HepG2 (cell line): ENCODE data around the gene PIP4K2B. TPM values are rescaled to one million over a fixed set of nuclear protein-coding genes. Genes with fewer than 3 reads are reported as not detected.

Experiments
- ATAC-seq: fragments of 200-7000 bp; cut with Tn5 transposase; 3 replicates; pipeline ENCODE4 v1.9.1; 2020; ENCODE audit warnings: mild to moderate bottlenecking, moderate library complexity
- BruUV-seq: library from RNA; stranded (reverse); fragments of 400-500 nt; replicated peaks from 2 replicates; lab custom pipeline; 2021; lab: Mats Ljungman, UMichigan
- CTCF ChIA-PET: fragments of 300-600 bp; formaldehyde crosslinking; extraction: SDS; loops from one replicate; lab custom pipeline; 2021; ENCODE audit warnings: low total read pairs, inconsistent platforms, low intra/inter-chr PET ratio; lab: Yijun Ruan, JAX
- POLR2A ChIA-PET: fragments of 350-600 bp; sonication (Branson Sonifier 250); formaldehyde crosslinking; loops from one replicate; lab custom pipeline; 2020; ENCODE audit warnings: antibody characterized with exemption, inconsistent platforms; lab: Yijun Ruan, JAX
- DNase-seq: peaks from one replicate; pipeline ENCODE4 v3.0.0-alpha.2; 2015; ENCODE audit warnings: low spot score
- FAIRE-seq: peaks from 3 replicates; lab custom pipeline; 2011; peaks lifted over from hg19 to GRCh38; lab: Jason Lieb, UNC
- H2AFZ ChIP-seq: one replicate; pipeline ENCODE4 v1.6.1; 2011; ENCODE audit warnings: low read length, inconsistent platforms
- H3K27ac ChIP-seq: fragments of 300-600 bp; 3 replicates; pipeline ENCODE4 v1.8.0; 2011; ENCODE audit warnings: mixed run types, mild to moderate bottlenecking, mixed read lengths, low read length, inconsistent platforms; ENCODE audit not compliant: insufficient read depth; ENCODE audit errors: extremely low read length
- H3K27me3 ChIP-seq, 2 experiments: fragments of 200-600 bp in 1 of 2; 2 replicates in 1 of 2; 3 replicates in 1 of 2; pipeline versions ENCODE4 v1.6.0 to v1.8.0; 2011; ENCODE audit warnings: low read length in 2 of 2, mild to moderate bottlenecking in 2 of 2, moderate library complexity in 2 of 2, inconsistent platforms in 1 of 2; ENCODE audit not compliant: insufficient read depth in 2 of 2, control insufficient read depth in 1 of 2
- H3K36me3 ChIP-seq, 2 experiments: fragments of 200-600 bp in 1 of 2; replicated peaks in 1 of 2; 2 replicates in 1 of 2; 3 replicates in 1 of 2; pipeline versions ENCODE4 v1.5.1 to v1.8.0; 2011; ENCODE audit warnings: low read length in 2 of 2, inconsistent platforms in 1 of 2; ENCODE audit not compliant: insufficient read depth in 2 of 2, control insufficient read depth in 1 of 2
- H3K4me1 ChIP-seq: 2 replicates; pipeline ENCODE4 v1.5.1; 2012; ENCODE audit warnings: low read length, inconsistent platforms; ENCODE audit not compliant: insufficient read depth
- H3K4me2 ChIP-seq: 2 replicates; pipeline ENCODE4 v1.6.0; 2011; ENCODE audit warnings: low read depth, low read length, inconsistent platforms
- H3K4me3 ChIP-seq, 3 experiments: fragments of 200-600 bp in 1 of 3; sonication (generic), shearing (Covaris generic) in 1 of 3; replicated peaks in 1 of 3; 2 replicates each; pipeline ENCODE4 v1.5.1; 2011 to 2016; ENCODE audit warnings: low read length in 3 of 3, inconsistent platforms in 2 of 3, low read depth in 2 of 3, mild to moderate bottlenecking in 2 of 3, control low read depth in 1 of 3, mixed read lengths in 1 of 3; ENCODE audit not compliant: insufficient read depth in 1 of 3
- H3K79me2 ChIP-seq: one replicate; pipeline ENCODE4 v1.6.1; 2011; ENCODE audit warnings: low read length, inconsistent platforms; ENCODE audit not compliant: insufficient read depth
- H3K9ac ChIP-seq: 2 replicates; pipeline ENCODE4 v1.6.0; 2011; ENCODE audit warnings: mild to moderate bottlenecking, low read depth, low read length, inconsistent platforms; ENCODE audit not compliant: insufficient read depth
- H3K9me3 ChIP-seq: 2 replicates; pipeline ENCODE4 v1.5.1; 2012; ENCODE audit warnings: mild to moderate bottlenecking, low read length
- H4K20me1 ChIP-seq: 2 replicates; pipeline ENCODE4 v1.6.0; 2011; ENCODE audit warnings: inconsistent platforms, mild to moderate bottlenecking, low read length, moderate library complexity; ENCODE audit not compliant: insufficient read depth
- FOXO1 ChIP-seq: sonication (generic); formaldehyde crosslinking; IDR thresholded peaks from 2 replicates; pipeline ENCODE4 v1.4.0; 2020; ENCODE audit warnings: missing genetic modification reagents
- HNRNPH1 ChIP-seq: fragments of 200-400 bp; formaldehyde crosslinking; optimal IDR thresholded peaks from 2 replicates; pipeline ENCODE3; 2017; ENCODE audit warnings: mild to moderate bottlenecking, low read depth, low read length
- KDM6A ChIP-seq: IDR thresholded peaks from 2 replicates; pipeline ENCODE4 v1.6.1; 2016; ENCODE audit warnings: low read depth
- KLF11 ChIP-seq: IDR thresholded peaks from 2 replicates; pipeline ENCODE4 v1.6.1; 2016; ENCODE audit warnings: missing compliant biosample characterization
- NCOA1 ChIP-seq: sonication (generic); formaldehyde crosslinking; IDR thresholded peaks from 2 replicates; pipeline ENCODE4 v1.9.0; 2021; ENCODE audit warnings: missing genetic modification reagents
- NFIC ChIP-seq: IDR thresholded peaks from 2 replicates; pipeline ENCODE4 v1.6.1; 2012; ENCODE audit warnings: mild to moderate bottlenecking, low read length, inconsistent platforms
- NFKB2 ChIP-seq: sonication (generic); formaldehyde crosslinking; IDR thresholded peaks from 2 replicates; pipeline ENCODE4 v1.4.0; 2020; ENCODE audit warnings: missing genetic modification reagents, borderline replicate concordance
- SRSF9 ChIP-seq: fragments of 200-400 bp; formaldehyde crosslinking; IDR thresholded peaks from 2 replicates; pipeline ENCODE4 v1.6.1; 2018; ENCODE audit warnings: borderline replicate concordance, mild to moderate bottlenecking, low read depth, low read length; ENCODE audit not compliant: insufficient read depth, poor library complexity, severe bottlenecking
- TEAD3 ChIP-seq: optimal IDR thresholded peaks from 2 replicates; pipeline ENCODE3; 2016; ENCODE audit warnings: borderline replicate concordance
- WIZ ChIP-seq: sonication (generic); formaldehyde crosslinking; IDR thresholded peaks from 2 replicates; pipeline ENCODE4 v1.5.1; 2020; ENCODE audit warnings: mild to moderate bottlenecking, missing genetic modification reagents
- ZC3H4 ChIP-seq: sonication (generic); formaldehyde crosslinking; IDR thresholded peaks from 2 replicates; pipeline ENCODE4 v1.4.0; 2020; ENCODE audit warnings: missing genetic modification reagents, borderline replicate concordance
- ZNF253 ChIP-seq: sonication (generic); formaldehyde crosslinking; IDR thresholded peaks from 2 replicates; pipeline ENCODE4 v1.8.0; 2022; ENCODE audit warnings: mild to moderate bottlenecking, missing genetic modification reagents, borderline replicate concordance
- ZNF317 ChIP-seq: sonication (generic); formaldehyde crosslinking; IDR thresholded peaks from 2 replicates; pipeline ENCODE4 v1.5.0; 2020; ENCODE audit warnings: mild to moderate bottlenecking, missing genetic modification reagents
- ZNF556 ChIP-seq: sonication (generic); formaldehyde crosslinking; IDR thresholded peaks from 2 replicates; pipeline ENCODE4 v1.4.0; 2020; ENCODE audit warnings: mild to moderate bottlenecking, missing genetic modification reagents, borderline replicate concordance
- ZNF749 ChIP-seq: sonication (generic); formaldehyde crosslinking; IDR thresholded peaks from 2 replicates; pipeline ENCODE4 v1.8.0; 2022; ENCODE audit warnings: mild to moderate bottlenecking, missing genetic modification reagents, moderate library complexity, borderline replicate concordance
- WGBS: methylation state at CpG from one replicate; pipeline ENCODE4 v1.1.6; 2017; ENCODE audit warnings: low lambda C conversion rate; 5-methylcytosine and 5-hydroxymethylcytosine counted together
- in situ Hi-C: cut with HindIII; loops from 2 replicates; pipeline ENCODE4 v1.10.0; 2017; ENCODE audit warnings: low pct_unique_long_range_greater_than_20kb; ENCODE audit not compliant: extremely low pct_ligation_motif_present
- intact Hi-C: fragments of 100-400 bp; cut with micrococcal nuclease; formaldehyde crosslinking; loops from one replicate; pipeline ENCODE4 v1.10.0; 2022; ENCODE audit not compliant: unreplicated experiment
- polyA plus RNA-seq, 8 experiments: library from polyadenylated mRNA; depleted of rRNA in 3 of 8; stranded (reverse) in 7 of 8; unstranded in 1 of 8; fragments of >200 nt; fragmentation: Illumina TruSeq in 4 of 8; extraction: Trizol in 4 of 8; gene quantifications; 2 replicates each; pipeline versions ENCODE4 v1.2.1 to v1.2.3, GENCODE V29; 2011 to 2016; ENCODE audit warnings: low read depth in 4 of 8, missing spikeins in 1 of 8, mixed read lengths in 1 of 8; ENCODE audit not compliant: insufficient read depth in 1 of 8
- total RNA-seq, 5 experiments: library from RNA; depleted of rRNA; stranded (reverse); fragments of >200 nt; fragmentation: Illumina TruSeq; extraction: Trizol; gene quantifications; 2 replicates each; pipeline ENCODE4 v1.2.3, GENCODE V29; 2016; ENCODE audit warnings: low read depth in 1 of 5
- TF ChIP-seq, protein P1 (sequence below): sonication (generic); formaldehyde crosslinking; conservative IDR thresholded peaks from 2 replicates; pipeline ENCODE4 v1.8.1; 2023; ENCODE audit warnings: missing genetic modification reagents
- TF ChIP-seq, protein P2 (sequence below): sonication (generic); formaldehyde crosslinking; IDR thresholded peaks from 2 replicates; pipeline ENCODE4 v1.5.0; 2020; ENCODE audit warnings: missing genetic modification reagents
- TF ChIP-seq, protein P3 (sequence below): sonication (generic); formaldehyde crosslinking; IDR thresholded peaks from 2 replicates; pipeline ENCODE4 v1.4.0; 2020; ENCODE audit warnings: mild to moderate bottlenecking, missing genetic modification reagents

The PIP4K2B gene
- total and polyA plus RNA-seq, 2 of the 13 experiments (the other 11 are each of a cell fraction or from before 2014, with no cell fraction given): 20.4 to 54.0 TPM

DNA sequence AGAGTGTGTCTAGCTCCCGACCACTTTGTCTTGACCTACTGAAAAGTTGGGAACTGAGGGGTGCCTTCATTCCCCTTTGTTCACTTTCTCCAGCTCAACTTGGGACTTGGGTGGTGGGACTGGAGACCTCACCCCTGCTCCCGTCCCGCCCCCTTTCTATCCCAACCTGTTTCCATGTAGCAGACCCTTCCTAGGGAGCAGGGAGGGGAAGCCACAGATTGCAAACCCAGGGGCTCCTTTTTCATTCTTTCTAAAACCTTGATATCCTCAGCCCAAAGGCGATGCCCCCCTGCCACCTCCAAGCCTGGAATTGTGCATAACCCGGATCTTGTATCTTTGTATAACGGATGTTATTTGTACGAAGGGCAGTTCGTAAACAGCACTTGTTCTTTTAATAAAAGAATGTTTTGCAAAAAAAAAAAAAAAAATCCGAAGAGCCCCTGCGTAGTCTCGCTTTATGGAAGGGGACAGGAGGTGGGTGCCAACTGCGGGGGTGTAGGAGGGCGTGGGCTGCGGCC, 69.9 kb downstream of the PIP4K2B start:
- no peak overlapping the region for H2AFZ ChIP-seq
- ChIA-PET CTCF (interaction anchor here (1.4 to 1.5 kb wide), 2 partner anchors 25 to 52 kb away, joined by 4 to 6 read pairs; no protein-coding TSS in a partner anchor), POLR2A (interaction anchor here (0.9 to 3.0 kb wide), 7 partner anchors 10 to 52 kb away, joined by 3 to 29 read pairs (median 7); partner anchors contain the start of gene MLLT6)
- peak overlapping the region; percentile 45 to 95 (median 65); a peak in 5 of 6 replicates for H3K4me3 ChIP-seq
- FAIRE-seq (no peak), DNase-seq (no peak), ATAC-seq (no peak)
- H3K27me3 ChIP-seq: no peaks in the 10 kb centered on the region
- H3K27ac ChIP-seq: peak overlapping the region; percentile 70
- H4K20me1 ChIP-seq: peaks cover 12% of the 10 kb centered on the region; the same call in 1 of the 2 replicates
- WGBS: 48% methylated on average over 14 of the region's 14 CpGs
- H3K36me3 ChIP-seq: peaks cover 14 to 29% of the 10 kb centered on the region in 2 experiments
- peak overlapping the region; percentile 80 for H3K9ac ChIP-seq
- H3K9me3 ChIP-seq: no peaks in the 10 kb centered on the region
- H3K4me2 ChIP-seq: peak overlapping the region; percentile 93
- peaks cover 50% of the 10 kb centered on the region for H3K4me1 ChIP-seq
- intact Hi-C loops: no loop called here
- BruUV-seq: no TSS peak
- peaks cover 26% of the 10 kb centered on the region for H3K79me2 ChIP-seq
- in situ Hi-C loops: no loop called here
- TF ChIP-seq NCOA1 (peak; percentile 91; the same call in 1 of the 2 replicates), TEAD3 (peak; percentile 3), HNRNPH1 (no peak), NFIC (0 out of 2 replicates have a peak, but pooled peaks have one; percentile 22), ZNF749 (CRISPR knock-in tag) (0 out of 2 replicates have a peak, but pooled peaks have one; percentile 10), ZNF556 (CRISPR knock-in tag) (peak; percentile 11; the same call in 1 of the 2 replicates), SRSF9 (no peak), FOXO1 (CRISPR knock-in tag) (no peak), ZNF317 (CRISPR knock-in tag) (peak; percentile 59; the same call in 1 of the 2 replicates), NFKB2 (CRISPR knock-in tag) (no peak), ZC3H4 (CRISPR knock-in tag) (no peak), WIZ (CRISPR knock-in tag) (peak; percentile 51; the same call in 1 of the 2 replicates), ZNF253 (CRISPR knock-in tag) (no peak), KLF11 (CRISPR knock-in tag) (0 out of 2 replicates have a peak, but pooled peaks have one; percentile 20), KDM6A (CRISPR knock-in tag) (no peak)
- TF ChIP-seq, protein P1, sequence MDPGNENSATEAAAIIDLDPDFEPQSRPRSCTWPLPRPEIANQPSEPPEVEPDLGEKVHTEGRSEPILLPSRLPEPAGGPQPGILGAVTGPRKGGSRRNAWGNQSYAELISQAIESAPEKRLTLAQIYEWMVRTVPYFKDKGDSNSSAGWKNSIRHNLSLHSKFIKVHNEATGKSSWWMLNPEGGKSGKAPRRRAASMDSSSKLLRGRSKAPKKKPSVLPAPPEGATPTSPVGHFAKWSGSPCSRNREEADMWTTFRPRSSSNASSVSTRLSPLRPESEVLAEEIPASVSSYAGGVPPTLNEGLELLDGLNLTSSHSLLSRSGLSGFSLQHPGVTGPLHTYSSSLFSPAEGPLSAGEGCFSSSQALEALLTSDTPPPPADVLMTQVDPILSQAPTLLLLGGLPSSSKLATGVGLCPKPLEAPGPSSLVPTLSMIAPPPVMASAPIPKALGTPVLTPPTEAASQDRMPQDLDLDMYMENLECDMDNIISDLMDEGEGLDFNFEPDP (CRISPR knock-in tag): 0 out of 2 replicates have a peak, but pooled peaks have one; percentile 87
- TF ChIP-seq, protein P2, sequence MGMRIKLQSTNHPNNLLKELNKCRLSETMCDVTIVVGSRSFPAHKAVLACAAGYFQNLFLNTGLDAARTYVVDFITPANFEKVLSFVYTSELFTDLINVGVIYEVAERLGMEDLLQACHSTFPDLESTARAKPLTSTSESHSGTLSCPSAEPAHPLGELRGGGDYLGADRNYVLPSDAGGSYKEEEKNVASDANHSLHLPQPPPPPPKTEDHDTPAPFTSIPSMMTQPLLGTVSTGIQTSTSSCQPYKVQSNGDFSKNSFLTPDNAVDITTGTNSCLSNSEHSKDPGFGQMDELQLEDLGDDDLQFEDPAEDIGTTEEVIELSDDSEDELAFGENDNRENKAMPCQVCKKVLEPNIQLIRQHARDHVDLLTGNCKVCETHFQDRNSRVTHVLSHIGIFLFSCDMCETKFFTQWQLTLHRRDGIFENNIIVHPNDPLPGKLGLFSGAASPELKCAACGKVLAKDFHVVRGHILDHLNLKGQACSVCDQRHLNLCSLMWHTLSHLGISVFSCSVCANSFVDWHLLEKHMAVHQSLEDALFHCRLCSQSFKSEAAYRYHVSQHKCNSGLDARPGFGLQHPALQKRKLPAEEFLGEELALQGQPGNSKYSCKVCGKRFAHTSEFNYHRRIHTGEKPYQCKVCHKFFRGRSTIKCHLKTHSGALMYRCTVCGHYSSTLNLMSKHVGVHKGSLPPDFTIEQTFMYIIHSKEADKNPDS (CRISPR knock-in tag): 0 out of 2 replicates have a peak, but pooled peaks have one; percentile 33
- TF ChIP-seq, protein P3, sequence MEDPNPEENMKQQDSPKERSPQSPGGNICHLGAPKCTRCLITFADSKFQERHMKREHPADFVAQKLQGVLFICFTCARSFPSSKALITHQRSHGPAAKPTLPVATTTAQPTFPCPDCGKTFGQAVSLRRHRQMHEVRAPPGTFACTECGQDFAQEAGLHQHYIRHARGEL (CRISPR knock-in tag): 0 out of 2 replicates have a peak, but pooled peaks have one; percentile 56
